Body of pancreas (tissue), 4 donors: ENCODE measurements around the gene RECQL5. TPM values are rescaled to one million over a fixed set of nuclear protein-coding genes. Genes with fewer than 3 reads are reported as not detected.

Source experiments
- ATAC-seq: fragments of 150-250 bp; one replicate; pipeline ENCODE4 v1.9.1; 2016
- DNase-seq, 4 donors: peaks; one replicate each; pipeline ENCODE4 v3.0.0-alpha.2; 2019
- H3K27ac ChIP-seq, 4 donors: fragments of 200-600 bp; sonication (generic); 1 replicate in 3 of 4; 2 replicates in 1 of 4; pipeline versions ENCODE4 v1.5.1 to v1.6.1; 2016 to 2019; ENCODE audit warnings: mild to moderate bottlenecking in 1 of 4, mixed read lengths in 1 of 4, moderate library complexity in 1 of 4
- H3K27me3 ChIP-seq, 2 donors: fragments of 200-600 bp; sonication (generic); one replicate each; pipeline ENCODE4 v1.6.0; 2016; ENCODE audit warnings: mild to moderate bottlenecking in 1 of 2
- H3K36me3 ChIP-seq, 2 donors: fragments of 200-600 bp; sonication (generic); replicated peaks in 1 of 2; 2 replicates each; pipeline ENCODE4 v1.5.1; 2016; ENCODE audit warnings: low read depth in 2 of 2; ENCODE audit not compliant: insufficient read depth in 1 of 2
- H3K4me1 ChIP-seq: fragments of 200-600 bp; sonication (generic); one replicate; pipeline ENCODE4 v1.6.0; 2016
- H3K4me3 ChIP-seq, 2 donors: fragments of 200-600 bp; sonication (generic); 1 replicate in 1 of 2; 2 replicates in 1 of 2; pipeline ENCODE4 v1.5.1; 2016 to 2019
- H3K9me3 ChIP-seq, 3 donors: fragments of 200-600 bp; sonication (generic); 1 replicate in 2 of 3; 2 replicates in 1 of 3; pipeline ENCODE4 v1.5.1; 2016
- CTCF ChIP-seq, 7 experiments: fragments of 450-650 bp in 4 of 7; fragments of 200-600 bp in 3 of 7; sonication (generic) in 3 of 7; IDR thresholded peaks; one replicate each; pipeline ENCODE4 v1.5.1; 2016 to 2019; ENCODE audit warnings: antibody characterized with exemption in 7 of 7
- POLR2A ChIP-seq, 3 donors: fragments of 450-650 bp; IDR thresholded peaks; one replicate each; pipeline ENCODE4 v1.6.1; 2016; ENCODE audit warnings: antibody characterized with exemption in 3 of 3, mild to moderate bottlenecking in 2 of 3
- WGBS, 2 donors: methylation state at CpG; one replicate each; pipeline ENCODE4 v1.1.5; 2017; 5-methylcytosine and 5-hydroxymethylcytosine counted together
- intact Hi-C: fragments of 100-400 bp; cut with DNase I; formaldehyde crosslinking; loops from one replicate; pipeline ENCODE4 v1.15.1; 2023
- total RNA-seq, 2 donors: library from RNA; depleted of rRNA; stranded (reverse); fragments of >200 nt; gene quantifications; one replicate each; pipeline ENCODE4 v1.1.0, GENCODE V29; 2016

Gene RECQL5
- total RNA-seq, 2 donors from 2014 or later: 8.6 to 38.6 TPM

DNA sequence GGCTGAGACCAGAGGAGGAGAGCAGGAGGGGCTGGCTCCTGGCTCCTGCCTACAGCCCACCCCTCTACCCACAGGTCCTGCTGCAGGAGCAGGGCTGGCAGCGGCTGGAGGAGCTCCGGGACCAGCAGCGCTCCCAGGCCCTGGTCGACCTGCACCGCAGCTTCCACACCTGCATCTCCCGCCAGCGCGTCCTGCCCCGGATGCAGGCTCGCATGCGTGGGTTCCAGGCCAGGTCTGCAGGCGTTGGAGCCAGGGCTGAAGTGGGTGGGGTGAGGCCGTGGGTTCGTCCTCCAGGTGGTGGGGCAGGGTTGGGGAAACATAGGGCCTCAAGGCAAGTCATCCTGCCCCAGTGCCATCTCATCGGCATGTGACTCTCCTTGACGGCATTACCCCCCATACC lies 61.2 kb downstream of the RECQL5 start:
- Histone ChIP-seq H3K4me1 (peaks cover 3% of the 10 kb centered on the region), H3K36me3 (no peaks in the 10 kb centered on the region), H3K4me3 (no peak overlapping the region), H3K27ac (no peak overlapping the region), H3K9me3 (no peaks in the 10 kb centered on the region), H3K27me3 (no peaks in the 10 kb centered on the region)
- intact Hi-C loops: no loop called here
- DNase-seq (no peak), ATAC-seq (no peak)
- WGBS, 2 donors: 75 to 85% methylated on average over 11 to 14 of the region's 16 CpGs
- TF ChIP-seq POLR2A (IDR thresholded peaks at IDR 0.05) (no peak), CTCF (IDR thresholded peaks at IDR 0.05) (no peak)

DNA sequence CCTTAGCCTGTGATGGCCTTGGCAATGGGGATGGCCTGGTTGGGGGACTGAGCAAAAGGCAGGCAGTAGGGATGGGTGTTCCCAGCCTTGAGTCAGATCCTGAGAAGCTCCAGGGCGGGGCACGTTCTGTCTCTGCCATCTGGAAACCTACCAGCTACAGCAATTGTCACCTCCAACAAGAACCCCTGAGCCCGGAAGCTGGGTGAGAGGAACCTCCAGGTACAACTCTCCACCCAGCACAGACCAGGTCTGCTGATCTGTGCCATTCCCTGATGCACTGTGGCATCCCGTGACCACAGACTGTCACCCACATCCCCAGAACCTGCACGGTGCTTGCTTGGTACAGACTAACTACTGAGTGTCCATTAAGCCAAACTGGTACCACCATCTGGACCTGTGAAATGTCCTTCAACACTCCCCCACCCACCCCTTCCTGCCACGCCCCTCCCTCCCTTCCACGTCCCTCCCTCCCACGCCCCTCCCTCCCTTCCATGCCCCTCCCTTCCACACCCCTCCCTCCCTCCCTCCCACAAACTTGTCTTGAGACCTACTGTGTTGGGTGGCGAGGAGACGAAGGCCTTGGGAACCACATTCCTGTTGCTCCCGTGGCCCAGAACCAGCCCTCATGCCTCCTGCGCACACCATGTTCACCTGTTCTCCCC lies 62.8 kb downstream of the RECQL5 start:
- Histone ChIP-seq H3K27me3 (no peaks in the 10 kb centered on the region), H3K4me1 (peaks cover 3% of the 10 kb centered on the region), H3K27ac (no peak overlapping the region), H3K4me3 (no peak overlapping the region), H3K9me3 (no peaks in the 10 kb centered on the region), H3K36me3 (no peaks in the 10 kb centered on the region)
- no peak for TF ChIP-seq CTCF (IDR thresholded peaks at IDR 0.05)
- no peak for TF ChIP-seq POLR2A (IDR thresholded peaks at IDR 0.05)
- DNase-seq: no peak
- intact Hi-C loops: no loop called here
- WGBS, 2 donors: 85% methylated on average over 6 to 9 of the region's 12 CpGs
- ATAC-seq: no peak

GRCh38 chr17:75603123-75603522 lies 63.8 kb downstream of the RECQL5 start:
- no peaks in the 10 kb centered on the region for H3K27me3 ChIP-seq
- DNase-seq (no peak), ATAC-seq (no peak)
- no peaks in the 10 kb centered on the region for H3K9me3 ChIP-seq
- WGBS, 2 donors: 75 to 78% methylated on average over 6 to 9 of the region's 9 CpGs
- intact Hi-C loops: no loop called here
- H3K36me3 ChIP-seq: no peaks in the 10 kb centered on the region
- no peak overlapping the region for H3K27ac ChIP-seq
- peaks cover 3% of the 10 kb centered on the region for H3K4me1 ChIP-seq
- TF ChIP-seq POLR2A (IDR thresholded peaks at IDR 0.05) (no peak), CTCF (IDR thresholded peaks at IDR 0.05) (no peak)
- H3K4me3 ChIP-seq: no peak overlapping the region

DNA sequence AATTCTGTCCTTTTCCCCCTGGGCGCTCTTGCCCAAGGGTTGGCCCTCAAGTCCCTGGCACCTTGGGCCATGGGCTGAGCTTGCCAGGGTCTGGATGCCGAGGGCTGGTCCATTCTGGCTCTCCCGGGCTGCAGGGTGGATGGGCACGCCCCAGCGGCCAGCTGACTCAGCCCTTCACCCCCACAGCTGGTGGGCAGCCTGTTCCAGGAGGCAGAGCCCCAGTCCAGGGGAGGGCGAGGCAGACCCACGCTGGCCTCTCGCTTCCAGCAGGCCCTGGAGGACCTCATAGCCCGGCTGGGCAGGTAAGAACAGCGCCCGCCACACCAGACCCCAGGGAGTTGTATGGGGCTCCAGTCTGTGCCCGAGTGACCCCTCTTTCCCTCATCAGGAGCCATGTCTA lies 64.3 kb downstream of the RECQL5 start:
- Histone ChIP-seq H3K9me3 (no peaks in the 10 kb centered on the region), H3K36me3 (no peaks in the 10 kb centered on the region), H3K27me3 (no peaks in the 10 kb centered on the region), H3K4me1 (peaks cover 3% of the 10 kb centered on the region), H3K4me3 (no peak overlapping the region), H3K27ac (no peak overlapping the region)
- WGBS, 2 donors: 91 to 94% methylated on average over 8 to 11 of the region's 12 CpGs
- intact Hi-C loops: no loop called here
- ATAC-seq (no peak), DNase-seq (no peak)
- TF ChIP-seq POLR2A (IDR thresholded peaks at IDR 0.05) (no peak), CTCF (IDR thresholded peaks at IDR 0.05) (no peak)
